Measurements from ENCODE around the gene KRCC1. TPM values are rescaled to one million over a fixed set of nuclear protein-coding genes. Genes with fewer than 3 reads are reported as not detected.
A peak's percentile ranks its signal among the peaks of the same experiment; 100 is the strongest.

The KRCC1 gene
- polyA plus RNA-seq (ENCODE audit: insufficient read depth in 1 of 5, insufficient read length in 5 of 5, low replicate concordance in 1 of 5): 10 to 100 TPM; 48.6 to 55.8 (median 53.4) TPM
- long read RNA-seq, donor 1, transcript KRCC1-201 (4 exons, 1,753 nt): major isoform, 26 of 26 reads
- long read RNA-seq, donor 1, partial matches to known transcripts: 0 of 26 reads
- long read RNA-seq, donor 1, other reads (novel, unspliced or antisense): 0 of 26 reads
- long read RNA-seq, donor 2, transcript KRCC1-201 (4 exons, 1,753 nt): major isoform, 12 of 12 reads
- long read RNA-seq, donor 2, partial matches to known transcripts: 0 of 12 reads
- long read RNA-seq, donor 2, other reads (novel, unspliced or antisense): 0 of 12 reads
- long read RNA-seq, donor 3, transcript KRCC1-201 (4 exons, 1,753 nt): major isoform, 13 of 13 reads
- long read RNA-seq, donor 3, partial matches to known transcripts: 0 of 13 reads
- long read RNA-seq, donor 3, other reads (novel, unspliced or antisense): 0 of 13 reads
- long read RNA-seq, donor 4, transcript KRCC1-201 (4 exons, 1,753 nt): major isoform, 16 of 16 reads
- long read RNA-seq, donor 4, partial matches to known transcripts: 0 of 16 reads
- long read RNA-seq, donor 4, other reads (novel, unspliced or antisense): 0 of 16 reads
- long read RNA-seq, donor 5, transcript KRCC1-201 (4 exons, 1,753 nt): major isoform, 32 of 32 reads
- long read RNA-seq, donor 5, partial matches to known transcripts: 0 of 32 reads
- long read RNA-seq, donor 5, other reads (novel, unspliced or antisense): 0 of 32 reads
- long read RNA-seq, donor 6, transcript KRCC1-201 (4 exons, 1,753 nt): major isoform, 25 of 40 reads
- long read RNA-seq, donor 6, partial matches to known transcripts: 15 of 40 reads
- long read RNA-seq, donor 6, other reads (novel, unspliced or antisense): 0 of 40 reads
- long read RNA-seq, donor 7, transcript KRCC1-201 (4 exons, 1,753 nt): major isoform, 8 of 8 reads
- long read RNA-seq, donor 7, partial matches to known transcripts: 0 of 8 reads
- long read RNA-seq, donor 7, other reads (novel, unspliced or antisense): 0 of 8 reads
- long read RNA-seq, donor 8, transcript KRCC1-201 (4 exons, 1,753 nt): major isoform, 9 of 9 reads
- long read RNA-seq, donor 8, partial matches to known transcripts: 0 of 9 reads
- long read RNA-seq, donor 8, other reads (novel, unspliced or antisense): 0 of 9 reads

GRCh38 chr2:88055371-88056128, at the start of gene KRCC1:
Gene KRCC1 (minus strand): TSS chr2:88055783. CDS start chr2:88028563, 27,220 bp downstream.
- DNase-seq: peak; percentile 94 to 96

DNA sequence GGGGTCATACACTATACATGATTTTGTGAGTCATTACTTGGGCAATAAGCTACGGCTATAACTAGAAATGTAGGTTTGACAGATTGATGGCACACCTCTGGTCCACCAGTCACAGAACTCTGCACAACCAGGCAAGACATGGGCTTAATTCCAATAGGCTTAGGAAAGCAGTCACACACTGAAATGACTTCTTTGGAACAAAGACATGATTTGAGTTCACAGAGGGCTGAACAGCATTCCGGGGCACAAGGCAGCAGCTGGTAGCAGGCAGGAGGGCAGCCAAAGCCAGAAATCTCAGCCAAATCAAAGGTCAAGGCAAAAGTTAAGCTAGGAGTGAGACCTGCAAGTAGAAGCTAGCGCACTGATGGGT, 44.9 kb upstream of the KRCC1 start:
- DNase-seq: no peak

DNA sequence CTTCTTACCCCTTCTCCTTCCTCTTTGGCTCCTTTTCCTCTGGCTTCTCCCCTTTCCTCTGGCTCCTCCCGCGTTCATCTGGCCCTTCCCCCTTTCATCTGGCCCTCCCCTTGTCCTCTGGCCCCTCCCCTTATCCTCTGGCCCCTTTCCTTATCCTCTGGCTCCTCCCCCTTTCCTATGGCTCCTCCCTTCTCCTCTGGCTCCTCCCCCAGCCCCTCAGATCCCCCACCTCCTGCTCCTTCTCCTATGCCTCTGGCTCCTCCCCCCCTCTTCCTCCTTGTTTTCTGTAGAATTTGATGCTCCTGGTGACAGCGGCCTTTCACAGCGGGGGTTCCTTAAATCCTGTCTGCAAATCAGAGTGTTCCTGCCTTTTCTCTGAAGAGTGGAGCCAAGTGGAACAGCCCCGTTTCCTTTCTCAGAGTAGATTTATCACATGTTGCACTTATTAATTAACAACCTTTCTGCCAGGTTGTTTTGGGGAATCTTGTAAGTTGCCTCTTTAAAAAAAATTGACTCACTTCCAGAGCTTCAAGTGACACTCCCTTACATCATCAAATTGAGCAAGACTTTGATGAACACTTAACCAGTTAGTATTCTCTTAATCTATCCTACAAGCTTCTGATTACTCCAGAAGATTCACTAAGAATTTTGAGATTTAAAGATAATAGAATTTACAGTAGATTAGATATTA, 44.4 kb upstream of the KRCC1 start:
- peak in 1 of 2 donors; percentile 11 for DNase-seq

- DNase-seq: no peak
Observed at GRCh38 chr2:88098558-88098900, 42.9 kb upstream of the KRCC1 start.

DNA sequence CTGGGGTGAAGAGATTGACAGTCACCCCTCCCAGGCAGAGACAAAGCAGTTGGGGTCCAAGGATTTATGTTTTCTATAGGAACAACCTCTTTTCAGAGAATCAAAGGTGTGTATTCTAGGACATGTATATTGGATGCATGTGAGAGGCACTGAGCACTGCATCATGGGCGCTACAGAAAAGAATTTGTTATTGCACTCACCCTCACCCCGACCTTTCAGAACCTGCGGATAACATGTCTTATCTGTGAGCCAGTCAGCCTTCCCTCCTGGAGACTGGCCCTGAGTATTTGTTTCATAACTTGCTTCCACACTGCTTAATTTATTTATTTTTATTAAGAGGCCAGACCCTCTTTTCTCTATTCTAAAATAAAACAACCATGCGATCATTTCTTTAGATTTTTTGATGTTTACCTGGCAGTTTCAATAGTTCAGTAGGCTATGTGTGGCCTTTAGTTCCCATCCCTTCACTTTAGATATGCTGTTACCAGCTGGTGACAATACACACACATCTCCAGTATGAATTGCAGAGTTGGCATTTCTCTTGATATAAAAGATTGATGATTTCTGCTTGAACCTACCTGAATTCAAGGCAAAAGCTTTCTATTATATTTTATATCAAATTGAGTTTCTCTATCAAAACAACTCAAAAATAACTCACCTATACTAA, 42.4 kb upstream of the KRCC1 start:
- DNase-seq: no peak

- DNase-seq: no peak
Observed at GRCh38 chr2:88097192-88097591, 41.6 kb upstream of the KRCC1 start.

DNA sequence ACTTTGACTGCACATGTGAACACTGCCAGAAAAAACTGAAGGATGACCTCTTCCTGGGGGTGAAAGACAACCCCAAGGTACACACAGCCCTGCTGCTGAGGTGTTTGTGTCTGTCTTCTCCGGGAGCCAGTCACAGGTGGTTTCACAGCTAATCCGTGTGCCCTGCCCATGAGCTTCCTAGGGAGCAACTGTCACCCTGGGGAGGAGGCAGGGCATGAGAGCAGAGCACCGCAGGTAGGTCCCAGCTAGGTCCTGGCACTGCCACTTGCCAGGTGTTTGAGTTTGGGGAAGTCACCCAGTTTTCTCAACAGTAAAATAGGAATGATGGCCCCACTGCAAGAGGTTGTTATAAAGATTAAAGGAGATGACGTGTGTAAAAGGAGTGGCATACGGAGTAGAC, 41.1 kb upstream of the KRCC1 start:
- DNase-seq: no peak

DNA sequence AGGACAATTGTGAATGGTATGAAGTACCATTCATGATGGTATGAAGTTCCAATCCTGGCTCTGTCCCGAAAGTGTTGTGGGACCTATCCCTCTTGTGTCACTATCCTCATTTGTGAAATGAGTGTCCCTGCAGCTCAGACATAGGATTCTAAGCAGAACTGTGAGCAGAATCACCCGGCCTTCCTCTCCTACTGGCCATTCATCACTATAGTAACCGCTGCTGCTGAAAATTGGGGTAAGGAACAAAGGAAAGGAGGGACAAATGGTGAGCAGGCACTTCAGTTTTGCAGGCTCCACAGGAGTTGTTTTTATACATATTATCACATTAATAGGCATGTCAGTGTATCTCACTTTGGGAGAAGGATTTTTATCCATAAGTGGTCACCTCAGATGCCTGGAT, 39.4 kb upstream of the KRCC1 start:
- no peak for DNase-seq

DNA sequence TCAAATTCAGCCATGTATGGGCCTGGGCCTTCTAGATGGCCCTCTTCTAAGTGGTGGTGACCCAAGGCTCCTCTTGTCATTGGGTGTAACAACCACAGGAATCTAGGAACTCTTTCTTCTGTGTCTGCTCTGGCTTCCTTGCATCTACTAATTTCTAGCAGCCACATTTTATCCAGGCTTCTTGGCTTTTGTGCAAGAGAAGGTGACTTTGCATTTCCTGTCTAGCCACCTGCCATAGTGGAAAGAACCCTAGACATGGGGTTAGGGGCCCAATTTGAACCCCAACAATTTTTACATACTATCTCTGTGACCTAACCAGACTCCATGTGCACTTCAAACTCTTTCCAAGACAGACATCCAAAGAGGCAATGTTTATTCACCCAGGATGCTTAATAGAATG, 37.2 kb upstream of the KRCC1 start:
- no peak for DNase-seq

GRCh38 chr2:88091943-88092342, 36.4 kb upstream of the KRCC1 start:
- no peak for DNase-seq

DNA sequence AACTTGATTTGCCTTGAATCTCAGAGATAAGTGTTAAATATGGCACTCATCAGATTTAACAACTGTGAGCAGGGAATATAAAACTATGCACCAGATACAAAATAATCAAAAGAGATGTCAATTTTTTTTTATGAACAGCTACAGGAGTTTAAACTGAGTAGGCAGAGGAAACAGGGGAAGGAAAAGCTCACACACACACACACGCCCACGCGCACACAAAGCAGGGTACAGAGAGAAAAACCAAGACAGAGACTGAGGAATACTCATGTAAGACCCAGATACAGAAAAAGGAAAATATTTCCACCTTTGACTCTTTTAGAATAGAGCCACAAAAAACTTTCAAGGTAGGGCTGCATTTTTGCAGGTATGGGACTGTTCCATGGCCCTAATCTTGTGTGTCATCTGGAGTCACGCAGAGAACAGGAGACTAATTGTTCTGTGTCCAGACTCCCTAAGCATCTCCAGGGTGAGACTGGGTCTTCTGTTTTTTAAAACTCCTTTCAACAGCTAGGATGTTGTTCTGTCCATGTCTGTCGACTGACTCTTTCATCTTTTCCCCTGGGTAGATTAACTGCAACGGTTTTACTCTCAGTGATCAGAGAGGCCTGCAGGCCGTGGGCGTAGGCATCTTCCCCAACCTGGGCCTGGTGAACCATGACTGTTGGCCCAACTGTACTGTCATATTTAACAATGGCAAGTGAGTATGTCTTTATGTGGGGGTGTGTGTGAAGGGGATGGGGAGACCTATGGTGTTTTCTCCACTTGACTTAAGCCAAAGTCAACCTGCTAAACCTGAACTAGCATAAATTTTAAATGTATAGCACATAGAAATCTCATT, 35.1 kb upstream of the KRCC1 start:
- DNase-seq: no peak

DNA sequence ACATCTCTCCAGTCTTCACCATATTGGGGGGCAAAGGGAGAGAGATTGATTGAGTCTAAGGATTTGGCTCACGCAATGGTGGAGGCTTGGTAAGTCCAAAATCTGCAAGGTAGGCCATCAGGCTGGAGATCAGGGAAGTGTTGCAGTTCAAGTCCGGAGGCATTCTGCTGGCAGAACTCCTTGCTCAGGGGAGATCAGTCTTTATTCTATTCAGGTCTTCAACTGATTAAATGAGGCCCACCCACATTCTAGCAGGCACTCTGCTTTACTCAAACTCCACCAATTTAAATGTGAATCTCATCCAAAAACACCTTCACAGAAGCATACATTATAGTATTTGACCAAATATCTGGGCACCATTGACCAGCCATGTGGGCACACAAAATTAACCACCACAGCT, 33.4 kb upstream of the KRCC1 start:
- no peak for DNase-seq

DNA sequence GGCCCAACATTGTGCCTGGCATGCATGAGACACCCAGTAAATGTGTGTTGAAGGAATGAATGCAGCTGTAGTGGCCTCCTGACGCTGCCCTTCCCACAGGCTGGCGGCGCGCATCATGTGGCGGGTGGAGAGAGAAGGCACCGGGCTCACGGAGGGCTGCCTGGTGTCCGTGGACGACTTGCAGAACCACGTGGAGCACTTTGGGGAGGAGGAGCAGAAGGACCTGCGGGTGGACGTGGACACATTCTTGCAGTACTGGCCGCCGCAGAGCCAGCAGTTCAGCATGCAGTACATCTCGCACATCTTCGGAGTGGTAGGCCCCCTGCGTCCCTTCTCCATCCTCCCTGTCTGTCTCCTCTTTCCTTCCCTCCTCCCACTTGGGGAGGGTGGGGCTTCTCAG, 32.2 kb upstream of the KRCC1 start:
- no peak for DNase-seq

DNA sequence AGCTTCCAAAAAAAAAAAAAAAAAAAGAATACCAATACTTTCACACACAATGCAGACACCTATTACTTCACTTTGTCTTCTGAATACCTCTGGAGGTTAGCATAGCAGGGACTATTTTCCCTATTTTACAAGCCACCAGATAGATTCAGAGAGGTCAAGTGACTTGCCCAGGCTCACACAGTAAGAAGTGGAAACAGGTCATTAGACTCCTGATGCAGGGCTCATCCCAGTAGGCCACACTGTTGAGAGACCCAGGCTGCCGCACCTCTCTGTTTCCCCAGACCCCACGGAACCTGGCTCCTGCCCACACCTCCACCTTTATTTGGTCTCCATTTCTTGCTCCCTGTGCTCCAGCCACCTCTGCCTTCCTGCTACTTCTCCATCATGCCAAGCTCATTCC, 31.5 kb upstream of the KRCC1 start:
- DNase-seq: no peak

DNA sequence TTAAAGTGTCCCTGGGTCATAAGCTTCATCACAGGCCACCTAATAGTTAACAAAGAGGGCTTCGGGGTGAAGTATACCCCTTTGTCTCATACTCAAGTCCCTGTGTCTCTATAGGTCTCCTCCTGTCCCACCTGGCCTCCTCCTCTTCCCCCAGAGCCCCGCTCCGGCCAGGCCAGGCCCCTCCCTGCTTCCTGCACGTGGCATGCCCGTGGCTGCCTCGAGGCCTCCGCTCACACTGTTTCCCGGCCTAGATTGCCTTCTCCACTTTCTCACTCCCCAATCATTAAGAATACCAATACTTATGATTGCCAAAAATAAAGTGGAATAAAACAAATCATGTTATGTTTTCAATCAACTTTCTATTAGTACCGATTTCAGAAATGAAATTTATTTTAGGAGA, 30.8 kb upstream of the KRCC1 start:
- no peak for DNase-seq

GRCh38 chr2:88085602-88086001, 30.0 kb upstream of the KRCC1 start:
- DNase-seq: no peak

DNA sequence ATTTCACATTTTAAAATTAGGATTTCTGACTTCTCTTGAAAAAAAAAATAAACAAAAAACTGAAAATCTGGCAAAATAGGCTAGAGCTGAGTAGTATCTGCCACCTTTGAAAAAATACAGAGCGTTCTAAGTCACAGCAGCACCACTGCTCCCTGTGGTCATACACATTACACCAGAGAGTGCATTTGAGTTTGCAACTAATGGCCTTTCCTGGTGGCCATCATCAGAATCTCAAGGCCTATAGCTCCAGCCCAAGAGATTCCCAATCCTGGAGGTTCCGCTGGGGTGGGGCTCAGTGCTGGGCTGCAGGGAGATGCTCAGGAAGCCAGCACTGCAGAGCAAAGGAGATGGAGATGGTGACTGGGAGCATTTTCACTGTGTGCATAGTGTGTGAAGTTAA, 29.5 kb upstream of the KRCC1 start:
- DNase-seq: no peak

- no peak for DNase-seq
Observed at GRCh38 chr2:88082781-88083180, 27.2 kb upstream of the KRCC1 start.

- no peak for DNase-seq
Observed at GRCh38 chr2:88081924-88082608, 26.5 kb upstream of the KRCC1 start.
